GM19025 (cell line): ENCODE results near the gene CROCC.
"Not testable (repeated sequence)": the region's sequence is repeated elsewhere in the genome, so short reads cannot be mapped to it uniquely, and the experiment has no call there.

Experiments used
- ATAC-seq: cut with Tn5 transposase; IDR thresholded peaks from one replicate; pipeline ENCODE4 v1.9.1; 2021; ENCODE audit warnings: mild to moderate bottlenecking, low read depth, moderate library complexity; ENCODE audit not compliant: unreplicated experiment

The CROCC gene

GRCh38 chr1:16964169-16964568 is 42.4 kb downstream of the CROCC start:
- not testable (repeated sequence) for ATAC-seq

GRCh38 chr1:16965486-16966067 is 43.8 kb downstream of the CROCC start:
- ATAC-seq = no peak

- ATAC-seq = no peak
Measured at GRCh38 chr1:16966282-16966681, 44.6 kb downstream of the CROCC start.

GRCh38 chr1:16967095-16967575 is 45.4 kb downstream of the CROCC start:
- ATAC-seq = no peak

GRCh38 chr1:16967962-16968361 is 46.2 kb downstream of the CROCC start:
- ATAC-seq = no peak

GRCh38 chr1:16968372-16968771 is 46.6 kb downstream of the CROCC start:
- no peak for ATAC-seq

GRCh38 chr1:16969057-16969611 is 47.4 kb downstream of the CROCC start:
- ATAC-seq = no peak

GRCh38 chr1:16969651-16970050 is 47.9 kb downstream of the CROCC start:
- ATAC-seq = no peak

- ATAC-seq = no peak
Measured at GRCh38 chr1:16970132-16970910, 48.6 kb downstream of the CROCC start.

- no peak for ATAC-seq
Measured at GRCh38 chr1:16971341-16972188, 49.8 kb downstream of the CROCC start.

GRCh38 chr1:16972189-16972895 is 50.6 kb downstream of the CROCC start:
- no peak for ATAC-seq

GRCh38 chr1:16973215-16973614 is 51.5 kb downstream of the CROCC start:
- ATAC-seq = no peak

GRCh38 chr1:16975211-16975610 is 53.5 kb downstream of the CROCC start:
- no peak for ATAC-seq

- ATAC-seq = no peak
Measured at GRCh38 chr1:16975838-16976237, 54.1 kb downstream of the CROCC start.

- ATAC-seq = no peak
Measured at GRCh38 chr1:16976966-16977365, 55.2 kb downstream of the CROCC start.

GRCh38 chr1:16977377-16977776 is 55.6 kb downstream of the CROCC start:
- no peak for ATAC-seq

GRCh38 chr1:16978139-16978538 is 56.4 kb downstream of the CROCC start:
- no peak for ATAC-seq

- no peak for ATAC-seq
Measured at GRCh38 chr1:16978567-16979474, 57.1 kb downstream of the CROCC start.
